K562 (cell line): Measurements from ENCODE around the gene FAM83F. TPM values are rescaled to one million over a fixed set of nuclear protein-coding genes. Genes with fewer than 3 reads are reported as not detected.

ENCODE experiments used
- CSDE1 ChIP-seq, 2 experiments: fragments of 450-650 bp; IDR thresholded peaks; 2 replicates each; pipeline ENCODE4 v1.6.1; 2016; ENCODE audit warnings: mild to moderate bottlenecking in 1 of 2
- ETV5 ChIP-seq: sonication (generic); formaldehyde crosslinking; IDR thresholded peaks from 2 replicates; pipeline ENCODE4 v1.4.0; 2020; ENCODE audit warnings: low read depth, mild to moderate bottlenecking, missing genetic modification reagents
- GABPA ChIP-seq: fragments of 200-800 bp; sonication (Bioruptor generic); conservative IDR thresholded peaks from 2 replicates; pipeline ENCODE4 v1.6.1; 2016; ENCODE audit warnings: low read depth, missing genetic modification characterization, missing compliant biosample characterization
- HEY1 ChIP-seq: fragments of 250-450 bp; sonication (Bioruptor Pico); IDR thresholded peaks from 2 replicates; pipeline ENCODE4 v1.5.0; 2020; ENCODE audit warnings: mild to moderate bottlenecking, moderate library complexity, borderline replicate concordance
- MAX ChIP-seq: sonication (generic); formaldehyde crosslinking; IDR thresholded peaks from 2 replicates; pipeline ENCODE4 v1.9.0; 2022; ENCODE audit warnings: mild to moderate bottlenecking, missing genetic modification reagents
- PHB ChIP-seq: fragments of 250-450 bp; sonication (Bioruptor Pico); IDR thresholded peaks from 2 replicates; pipeline ENCODE4 v1.5.0; 2021
- POU5F1 ChIP-seq: fragments of 150-350 bp; IDR thresholded peaks from 2 replicates; pipeline ENCODE4 v1.6.1; 2014; ENCODE audit warnings: borderline replicate concordance, low read length, low read depth, mild to moderate bottlenecking; ENCODE audit not compliant: partially characterized antibody
- RBM22 ChIP-seq: fragments of 200-400 bp; formaldehyde crosslinking; IDR thresholded peaks from 2 replicates; pipeline ENCODE4 v1.6.1; 2018; ENCODE audit warnings: low read length, low read depth; ENCODE audit not compliant: poor library complexity, severe bottlenecking
- RERE ChIP-seq: sonication (generic); formaldehyde crosslinking; IDR thresholded peaks from 2 replicates; pipeline ENCODE4 v1.8.0; 2023; ENCODE audit warnings: missing genetic modification reagents, mild to moderate bottlenecking, borderline replicate concordance
- SIRT6 ChIP-seq: IDR thresholded peaks from one replicate; pipeline ENCODE4 v1.6.1; 2012; ENCODE audit warnings: low read depth, mild to moderate bottlenecking, control low read depth, inconsistent platforms, low read length, moderate library complexity
- SMARCA4 ChIP-seq: fragments of 450-650 bp; IDR thresholded peaks from 2 replicates; pipeline ENCODE4 v1.6.1; 2016
- ZBTB11 ChIP-seq, 3 experiments: fragments of 200-800 bp in 1 of 3; fragments of 250-450 bp in 1 of 3; fragments of 450-650 bp in 1 of 3; sonication (Bioruptor Pico) in 1 of 3; sonication (Bioruptor generic) in 1 of 3; formaldehyde crosslinking in 1 of 3; IDR thresholded peaks; 2 replicates each; pipeline versions ENCODE4 v1.6.1 to v1.8.0; 2016 to 2022; ENCODE audit warnings: mild to moderate bottlenecking in 2 of 3, missing genetic modification characterization in 2 of 3, missing compliant biosample characterization in 1 of 3, moderate library complexity in 1 of 3
- ZBTB33 ChIP-seq: sonication (generic); formaldehyde crosslinking; IDR thresholded peaks from 2 replicates; pipeline ENCODE4 v1.8.1; 2023; ENCODE audit warnings: mild to moderate bottlenecking, missing genetic modification reagents
- ZNF717 ChIP-seq: fragments of 250-450 bp; sonication (Bioruptor Pico); IDR thresholded peaks from 2 replicates; pipeline ENCODE4 v1.5.0; 2021
- ZNF76 ChIP-seq: fragments of 250-450 bp; sonication (Bioruptor Pico); IDR thresholded peaks from 2 replicates; pipeline ENCODE4 v1.4.0; 2020; ENCODE audit warnings: mild to moderate bottlenecking, moderate library complexity, borderline replicate concordance
- polyA plus RNA-seq, 8 experiments: library from polyadenylated mRNA; depleted of rRNA in 4 of 8; stranded (reverse) in 5 of 8; unstranded in 3 of 8; fragments of >200 nt; fragmentation: Nextera tagmentation in 2 of 8; fragmentation: Illumina TruSeq in 1 of 8; extraction: Ambion mirVana in 2 of 8; extraction: Trizol in 1 of 8; gene quantifications; 2 replicates each; pipeline versions ENCODE4 v1.2.1 to v1.2.3, GENCODE V29; 2011 to 2014; ENCODE audit warnings: inconsistent platforms in 1 of 8, missing spikeins in 1 of 8
- total RNA-seq, 7 experiments: library from RNA; depleted of rRNA in 6 of 7; stranded (reverse); fragments of >200 nt in 6 of 7; fragmentation: Illumina TruSeq in 2 of 7; extraction: Trizol in 2 of 7; gene quantifications; 2 replicates each; pipeline versions ENCODE4 v1.2.1 to v1.2.3, GENCODE V29; 2011 to 2021; ENCODE audit warnings: low replicate concordance in 1 of 7

FAM83F gene
- total and polyA plus RNA-seq, 9 of the 15 experiments (the other 6 are each of a cell fraction or from before 2014, with no cell fraction given): under 0.01 to 0.13 (median 0.04) TPM; not detected in 1

GRCh38 chr22:40042312-40042711 is 47.6 kb downstream of the FAM83F start (continued):
- TF ChIP-seq ZBTB33 (CRISPR knock-in tag) (no peak), CSDE1 (IDR thresholded peaks at IDR 0.05) (no peak), ETV5 (CRISPR knock-in tag) (no peak), ZBTB11 (CRISPR knock-in tag; IDR thresholded peaks at IDR 0.05) (no peak), HEY1 (CRISPR knock-in tag) (no peak), POU5F1 (no peak), SIRT6 (no peak), PHB (no peak), ZNF76 (CRISPR knock-in tag) (no peak), GABPA (tag) (peak; percentile 26; the same call in 1 of the 2 replicates), MAX (CRISPR knock-in tag) (no peak), SMARCA4 (no peak), RERE (no peak), RBM22 (no peak), ZNF717 (no peak)
